BLaER1 treated with 17β-estradiol and CSF1 and Interleukin-3, amounts not matched to agents 10 nM and 100 nM (cell line): ENCODE measurements around the gene HCFC1.
A peak's percentile ranks its signal among the peaks of the same experiment; 100 is the strongest.

Experiments used
- H3K27ac ChIP-seq, 11 experiments: shearing (Covaris generic); formaldehyde crosslinking; 2 replicates each; pipeline ENCODE4 v1.8.1; 2022
- H3K27me3 ChIP-seq, 11 experiments: shearing (Covaris generic); formaldehyde crosslinking; 2 replicates each; pipeline ENCODE4 v1.8.1; 2022
- H3K36me3 ChIP-seq, 11 experiments: shearing (Covaris generic); formaldehyde crosslinking; 2 replicates each; pipeline ENCODE4 v1.8.1; 2022
- H3K4me1 ChIP-seq, 10 experiments: shearing (Covaris generic); formaldehyde crosslinking; 2 replicates each; pipeline ENCODE4 v1.8.1; 2022
- H3K4me2 ChIP-seq, 11 experiments: shearing (Covaris generic); formaldehyde crosslinking; 2 replicates each; pipeline ENCODE4 v1.8.1; 2022
- H3K4me3 ChIP-seq, 10 experiments: shearing (Covaris generic); formaldehyde crosslinking; 2 replicates each; pipeline ENCODE4 v1.8.1; 2022
- H3K9ac ChIP-seq, 11 experiments: shearing (Covaris generic); formaldehyde crosslinking; 2 replicates each; pipeline ENCODE4 v1.8.1; 2022
- H3K9me3 ChIP-seq, 11 experiments: shearing (Covaris generic); formaldehyde crosslinking; replicated peaks in 1 of 11; 2 replicates each; pipeline ENCODE4 v1.8.1; 2022
- H4K20me1 ChIP-seq, 11 experiments: shearing (Covaris generic); formaldehyde crosslinking; 2 replicates each; pipeline ENCODE4 v1.8.1; 2022
- Cebpa-rat ChIP-seq, 11 experiments: shearing (Covaris generic); IDR thresholded peaks; 2 replicates each; pipeline ENCODE4 v1.8.1; 2022

The HCFC1 gene

GRCh38 chrX:153924149-153924861, 47.3 kb downstream of the HCFC1 start:
- Histone ChIP-seq H3K9ac (peak overlapping the region; percentile 82 to 100 (median 94)), H3K4me1 (peaks cover 46 to 87% (median 77%) of the 10 kb centered on the region in 10 experiments), H4K20me1 (peaks cover 81 to 97% (median 95%) of the 10 kb centered on the region in 11 experiments), H3K27me3 (peaks cover 67 to 84% (median 69%) of the 10 kb centered on the region in 11 experiments), H3K4me2 (peak overlapping the region; percentile 87 to 99 (median 92)), H3K27ac (peak overlapping the region; percentile 29 to 100 (median 96); a peak in 21 of 22 replicates), H3K36me3 (peaks cover under 1 to 27% (median 22%) of the 10 kb centered on the region in 11 experiments; a peak in 21 of 22 replicates), H3K9me3 (peaks cover 0 to 23% (median 0%) of the 10 kb centered on the region in 11 experiments; a peak in 3 of 22 replicates), H3K4me3 (peak overlapping the region; percentile 52 to 78 (median 67))
- peak in 1 of 11 experiments; percentile 67; a peak in 2 of 22 replicates for TF ChIP-seq Cebpa-rat (IDR thresholded peaks at IDR 0.05)

- Histone ChIP-seq H3K27me3 (peaks cover 78 to 94% (median 80%) of the 10 kb centered on the region in 11 experiments), H3K4me3 (peak overlapping the region in 9 of 10 experiments; percentile 32 to 78 (median 68); a peak in 15 of 20 replicates), H4K20me1 (peaks cover 84 to 99% (median 99%) of the 10 kb centered on the region in 11 experiments), H3K9me3 (peaks cover 0 to 23% (median 0%) of the 10 kb centered on the region in 11 experiments; a peak in 3 of 22 replicates), H3K27ac (peak overlapping the region in 9 of 11 experiments; percentile 96 to 100 (median 97); a peak in 15 of 22 replicates), H3K4me2 (peak overlapping the region; percentile 87 to 99 (median 92)), H3K4me1 (peaks cover 38 to 78% (median 68%) of the 10 kb centered on the region in 10 experiments), H3K36me3 (peaks cover 6 to 38% (median 34%) of the 10 kb centered on the region in 11 experiments; a peak in 20 of 22 replicates), H3K9ac (peak overlapping the region; percentile 50 to 100 (median 92); a peak in 19 of 22 replicates)
- TF ChIP-seq Cebpa-rat (IDR thresholded peaks at IDR 0.05) = no peak
Observed at GRCh38 chrX:153922932-153923857, 48.4 kb downstream of the HCFC1 start.

GRCh38 chrX:153921511-153922446, 49.8 kb downstream of the HCFC1 start:
- H3K4me3 ChIP-seq = peak overlapping the region in 7 of 10 experiments; percentile 25 to 78 (median 72); a peak in 11 of 20 replicates
- H3K27me3 ChIP-seq = peaks cover 91 to 99% (median 94%) of the 10 kb centered on the region in 11 experiments
- peaks cover 29 to 67% (median 57%) of the 10 kb centered on the region in 10 experiments for H3K4me1 ChIP-seq
- peaks cover 13 to 51% (median 45%) of the 10 kb centered on the region in 11 experiments; a peak in 21 of 22 replicates for H3K36me3 ChIP-seq
- peak overlapping the region in 10 of 11 experiments; percentile 33 to 100 (median 48); a peak in 13 of 22 replicates for H3K9ac ChIP-seq
- TF ChIP-seq Cebpa-rat (IDR thresholded peaks at IDR 0.05) = no peak
- peaks cover 77 to 100% (median 98%) of the 10 kb centered on the region in 11 experiments for H4K20me1 ChIP-seq
- peak overlapping the region in 5 of 11 experiments; percentile 17 to 47 (median 35); a peak in 5 of 22 replicates for H3K27ac ChIP-seq
- H3K4me2 ChIP-seq = peak overlapping the region; percentile 87 to 99 (median 92)
- H3K9me3 ChIP-seq = peaks cover 0 to 15% (median 0%) of the 10 kb centered on the region in 11 experiments; a peak in 3 of 22 replicates

- peak overlapping the region in 1 of 11 experiments; percentile 47; a peak in 1 of 22 replicates for H3K27ac ChIP-seq
- peaks cover 76 to 100% (median 97%) of the 10 kb centered on the region in 11 experiments for H4K20me1 ChIP-seq
- peaks cover 97 to 100% (median 100%) of the 10 kb centered on the region in 11 experiments for H3K27me3 ChIP-seq
- H3K36me3 ChIP-seq = peaks cover 13 to 58% (median 52%) of the 10 kb centered on the region in 11 experiments
- H3K4me1 ChIP-seq = peaks cover 24 to 61% (median 51%) of the 10 kb centered on the region in 10 experiments
- TF ChIP-seq Cebpa-rat (IDR thresholded peaks at IDR 0.05) = no peak
- 0 out of 22 replicates have a peak overlapping the region, but pooled peaks of 1 of the 11 experiments have one; percentile 15 for H3K9ac ChIP-seq
- no peak overlapping the region for H3K4me3 ChIP-seq
- peak overlapping the region in 7 of 11 experiments; percentile 87 to 97 (median 92); a peak in 11 of 22 replicates for H3K4me2 ChIP-seq
- H3K9me3 ChIP-seq = peaks cover 0 to 10% (median 0%) of the 10 kb centered on the region in 11 experiments; a peak in 3 of 22 replicates
Observed at GRCh38 chrX:153921070-153921469, 50.5 kb downstream of the HCFC1 start.

- H4K20me1 ChIP-seq = peaks cover 81 to 100% (median 96%) of the 10 kb centered on the region in 11 experiments
- peaks cover 98 to 100% (median 100%) of the 10 kb centered on the region in 11 experiments for H3K27me3 ChIP-seq
- TF ChIP-seq Cebpa-rat (IDR thresholded peaks at IDR 0.05) = no peak
- H3K4me1 ChIP-seq = peaks cover 22 to 56% (median 45%) of the 10 kb centered on the region in 10 experiments
- no peak overlapping the region for H3K4me3 ChIP-seq
- H3K9ac ChIP-seq = peak overlapping the region in 2 of 11 experiments; percentile 10 to 15; a peak in 1 of 22 replicates
- H3K9me3 ChIP-seq = peaks cover 0 to 5% (median 0%) of the 10 kb centered on the region in 11 experiments; a peak in 3 of 22 replicates
- H3K4me2 ChIP-seq = no peak overlapping the region; a peak in 2 of 22 replicates
- peaks cover 13 to 64% (median 57%) of the 10 kb centered on the region in 11 experiments for H3K36me3 ChIP-seq
- peak overlapping the region in 3 of 11 experiments; percentile 30 to 47 (median 34); a peak in 2 of 22 replicates for H3K27ac ChIP-seq
Observed at GRCh38 chrX:153920546-153920945, 51.1 kb downstream of the HCFC1 start.

GRCh38 chrX:153919281-153919680, 52.3 kb downstream of the HCFC1 start:
- no peak overlapping the region for H3K27ac ChIP-seq
- H3K4me1 ChIP-seq = peaks cover 22 to 43% (median 33%) of the 10 kb centered on the region in 10 experiments
- no peak overlapping the region for H3K9ac ChIP-seq
- H3K4me2 ChIP-seq = no peak overlapping the region
- H3K9me3 ChIP-seq = 0 out of 22 replicates have a peak, but pooled peaks cover 0 to 6% (median 0%) of the 10 kb centered on the region in 11 experiments
- H4K20me1 ChIP-seq = peaks cover 78 to 98% (median 90%) of the 10 kb centered on the region in 11 experiments
- H3K27me3 ChIP-seq = peaks cover 96 to 100% (median 99%) of the 10 kb centered on the region in 11 experiments
- peaks cover 13 to 73% (median 61%) of the 10 kb centered on the region in 11 experiments for H3K36me3 ChIP-seq
- TF ChIP-seq Cebpa-rat (IDR thresholded peaks at IDR 0.05) = no peak
- no peak overlapping the region for H3K4me3 ChIP-seq

- no peak overlapping the region for H3K27ac ChIP-seq
Observed at GRCh38 chrX:153917869-153918268, 53.7 kb downstream of the HCFC1 start.

More at GRCh38 chrX:153917869-153918268, 53.7 kb downstream of the HCFC1 start:
- peaks cover 0 to 16% (median 0%) of the 10 kb centered on the region in 11 experiments; a peak in 1 of 22 replicates for H3K9me3 ChIP-seq
- H3K27me3 ChIP-seq = peaks cover 96 to 100% (median 99%) of the 10 kb centered on the region in 11 experiments
- H3K9ac ChIP-seq = no peak overlapping the region
- H3K4me3 ChIP-seq = no peak overlapping the region
- peaks cover 25 to 87% (median 74%) of the 10 kb centered on the region in 11 experiments for H3K36me3 ChIP-seq
- H4K20me1 ChIP-seq = peaks cover 70 to 98% (median 85%) of the 10 kb centered on the region in 11 experiments
- no peak for TF ChIP-seq Cebpa-rat (IDR thresholded peaks at IDR 0.05)
- H3K4me2 ChIP-seq = no peak overlapping the region
- H3K4me1 ChIP-seq = peaks cover 13 to 29% (median 20%) of the 10 kb centered on the region in 10 experiments; a peak in 19 of 20 replicates
